ELF-1 (cell line): ENCODE results near the gene ACAP3.

Experiments used
- DNase-seq: peaks from one replicate; pipeline ENCODE4 v3.0.0-alpha.2; 2016; ENCODE audit warnings: low read depth, low spot score

ACAP3 gene

GRCh38 chr1:1302951-1303509, 4.7 kb downstream of the ACAP3 start:
- peak; percentile 80 for DNase-seq

- DNase-seq = no peak
Observed at GRCh38 chr1:1302006-1302430, 5.7 kb downstream of the ACAP3 start.

GRCh38 chr1:1300352-1300739, 7.4 kb downstream of the ACAP3 start:
- DNase-seq = no peak

- DNase-seq = no peak
Observed at GRCh38 chr1:1299686-1300351, 7.9 kb downstream of the ACAP3 start.

- DNase-seq = peak; percentile 86
Observed at GRCh38 chr1:1298861-1299685, 8.7 kb downstream of the ACAP3 start.

- DNase-seq = no peak
Observed at GRCh38 chr1:1297802-1298424, 9.8 kb downstream of the ACAP3 start.

GRCh38 chr1:1296070-1297061, 11.4 kb downstream of the ACAP3 start:
- DNase-seq = no peak

GRCh38 chr1:1295154-1295923, 12.4 kb downstream of the ACAP3 start:
- DNase-seq = no peak

- no peak for DNase-seq
Observed at GRCh38 chr1:1294250-1294890, 13.4 kb downstream of the ACAP3 start.

GRCh38 chr1:1293263-1294249, 14.2 kb downstream of the ACAP3 start:
- no peak for DNase-seq

- no peak for DNase-seq
Observed at GRCh38 chr1:1292851-1293250, 14.9 kb downstream of the ACAP3 start.

- no peak for DNase-seq
Observed at GRCh38 chr1:1292442-1292779, 15.3 kb downstream of the ACAP3 start.

- DNase-seq = peak; percentile 87
Observed at GRCh38 chr1:1291548-1292441, 15.9 kb downstream of the ACAP3 start.

- DNase-seq = no peak
Observed at GRCh38 chr1:1291023-1291528, 16.7 kb downstream of the ACAP3 start.

- DNase-seq = peak; percentile 77
Observed at GRCh38 chr1:1290238-1290731, 17.4 kb downstream of the ACAP3 start.

- no peak for DNase-seq
Observed at GRCh38 chr1:1287288-1288110, 20.2 kb downstream of the ACAP3 start.
